HT-29 (cell line): ENCODE measurements around the gene TERT. TPM values are rescaled to one million over a fixed set of nuclear protein-coding genes. Genes with fewer than 3 reads are reported as not detected.

ENCODE experiments used
- DNase-seq: peaks from one replicate; pipeline ENCODE4 v3.0.0-alpha.2; 2015; ENCODE audit warnings: low spot score
- total RNA-seq: library from RNA; depleted of rRNA; stranded (reverse); fragments of >200 nt; shearing (Covaris generic); gene quantifications from 2 replicates; pipeline ENCODE4 v1.2.3, GENCODE V29; 2014

Gene TERT
- total RNA-seq, 1 experiment from 2014 or later, result 4.9 TPM

DNA sequence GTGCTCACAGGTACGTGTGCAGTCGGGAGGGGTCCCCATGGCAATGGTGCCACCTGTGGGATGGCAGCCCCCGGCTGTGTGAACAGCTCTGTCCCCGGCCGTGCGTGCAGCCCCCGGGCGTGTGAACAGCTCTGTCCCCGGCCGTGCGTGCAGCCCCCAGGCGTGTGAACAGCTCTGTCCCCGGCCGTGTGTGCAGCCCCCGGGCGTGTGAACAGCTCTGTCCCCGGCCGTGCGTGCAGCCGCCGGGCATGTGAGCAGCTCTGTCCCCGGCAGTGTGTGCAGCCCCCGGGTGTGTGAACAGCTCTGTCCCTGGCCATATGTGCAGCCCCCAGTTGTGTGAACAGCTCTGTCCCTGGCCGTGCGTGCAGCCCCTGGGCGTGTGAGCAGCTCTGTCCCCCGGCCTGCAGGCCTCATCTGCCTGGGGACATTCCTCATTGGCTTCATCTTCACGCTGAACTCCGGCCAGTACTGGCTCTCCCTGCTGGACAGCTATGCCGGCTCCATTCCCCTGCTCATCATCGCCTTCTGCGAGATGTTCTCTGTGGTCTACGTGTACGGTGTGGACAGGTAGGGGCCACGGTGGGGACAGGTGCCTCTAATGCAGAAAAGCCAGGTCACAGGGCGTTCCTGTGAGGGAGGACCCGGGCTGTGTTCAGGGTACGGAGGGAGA is 75.6 kb downstream of the TERT start:
- no peak for DNase-seq

DNA sequence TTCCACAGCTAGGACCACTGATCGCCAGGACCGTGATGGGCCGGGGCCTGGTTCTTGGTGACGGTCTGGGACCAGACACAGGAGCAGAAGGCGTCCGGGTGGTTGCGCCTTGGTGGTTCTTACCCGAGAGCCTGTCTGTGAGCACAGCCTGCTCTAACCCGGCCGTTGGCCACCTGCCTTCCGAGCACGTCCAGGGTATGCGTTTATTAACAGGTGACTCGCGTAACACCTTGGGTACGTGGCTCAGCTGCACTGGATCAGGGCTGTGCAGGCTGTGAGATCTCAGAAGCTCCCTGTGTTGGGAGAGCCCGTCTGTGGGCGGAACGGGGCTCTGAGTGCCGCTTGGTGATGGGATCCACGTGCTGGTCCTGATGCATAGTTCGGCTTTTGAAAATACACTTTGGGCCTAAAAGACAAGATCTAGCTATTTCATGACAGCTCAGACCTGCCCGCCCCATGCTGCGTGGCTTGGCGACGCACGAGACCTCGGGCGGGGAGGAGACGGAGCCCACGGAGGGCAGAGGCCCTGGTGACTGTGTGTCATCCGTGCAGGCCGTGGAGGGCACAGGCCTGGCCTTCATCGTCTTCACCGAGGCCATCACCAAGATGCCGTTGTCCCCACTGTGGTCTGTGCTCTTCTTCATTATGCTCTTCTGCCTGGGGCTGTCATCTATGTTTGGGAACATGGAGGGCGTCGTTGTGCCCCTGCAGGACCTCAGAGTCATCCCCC is 76.4 kb downstream of the TERT start:
- no peak for DNase-seq

DNA sequence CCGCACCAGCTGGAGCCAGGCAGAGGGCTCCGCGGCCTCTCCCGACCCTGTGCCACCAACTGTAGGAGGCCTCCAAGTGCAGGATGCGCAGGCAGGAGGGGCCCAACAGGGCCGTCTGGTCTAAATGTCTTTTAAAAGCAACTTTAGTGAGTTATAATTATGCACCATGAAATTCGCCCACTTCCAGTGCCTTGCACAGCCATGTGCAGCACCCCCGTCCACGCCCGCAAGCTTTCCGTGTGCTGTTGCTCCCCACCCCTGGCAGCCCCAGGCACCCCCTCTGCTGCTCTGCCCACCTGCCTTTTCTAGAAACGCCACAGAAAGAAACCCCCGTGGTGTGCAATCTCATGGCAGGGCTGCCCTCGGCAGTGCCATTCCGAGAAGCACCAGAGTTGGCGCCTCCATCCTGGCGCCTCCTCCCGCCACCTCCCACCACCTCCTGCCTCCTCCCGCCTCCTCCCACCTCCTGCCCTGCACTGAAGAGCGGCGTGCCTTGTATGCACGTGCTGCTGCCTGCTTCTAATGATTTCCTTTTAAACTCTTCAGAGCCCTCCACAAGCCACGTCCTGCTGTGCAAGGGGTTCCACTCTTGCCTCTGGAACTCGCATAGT is 77.2 kb downstream of the TERT start:
- DNase-seq, result no peak

GRCh38 chr5:1216918-1217295 is 78.0 kb downstream of the TERT start:
- no peak for DNase-seq

DNA sequence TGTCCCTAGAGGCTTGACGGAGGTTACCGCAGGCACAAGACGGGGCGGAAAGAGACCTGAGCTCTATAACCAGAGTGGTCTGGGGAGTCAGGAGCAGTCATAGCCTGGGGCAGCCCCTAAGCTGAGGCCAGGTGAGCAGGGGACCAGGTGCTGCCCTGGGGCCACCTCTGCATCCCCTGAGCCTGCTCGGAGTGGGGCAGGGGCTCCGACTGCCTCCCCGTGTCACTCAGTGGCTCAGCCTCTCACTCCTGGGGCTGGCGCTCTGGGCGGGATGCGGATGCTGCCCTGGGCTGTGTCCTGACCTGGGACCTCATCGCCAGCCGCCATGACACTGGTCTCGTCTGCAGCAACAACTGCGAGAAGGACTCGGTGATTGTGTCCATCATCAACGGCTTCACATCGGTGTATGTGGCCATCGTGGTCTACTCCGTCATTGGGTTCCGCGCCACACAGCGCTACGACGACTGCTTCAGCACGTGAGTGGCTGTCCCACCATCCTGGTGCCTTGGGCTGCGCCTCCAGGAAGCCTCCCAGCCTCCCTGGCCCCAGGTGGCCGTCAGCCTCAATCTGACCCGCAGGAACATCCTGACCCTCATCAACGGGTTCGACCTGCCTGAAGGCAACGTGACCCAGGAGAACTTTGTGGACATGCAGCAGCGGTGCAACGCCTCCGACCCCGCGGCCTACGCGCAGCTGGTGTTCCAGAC is 78.5 kb downstream of the TERT start:
- DNase-seq, result no peak

DNA sequence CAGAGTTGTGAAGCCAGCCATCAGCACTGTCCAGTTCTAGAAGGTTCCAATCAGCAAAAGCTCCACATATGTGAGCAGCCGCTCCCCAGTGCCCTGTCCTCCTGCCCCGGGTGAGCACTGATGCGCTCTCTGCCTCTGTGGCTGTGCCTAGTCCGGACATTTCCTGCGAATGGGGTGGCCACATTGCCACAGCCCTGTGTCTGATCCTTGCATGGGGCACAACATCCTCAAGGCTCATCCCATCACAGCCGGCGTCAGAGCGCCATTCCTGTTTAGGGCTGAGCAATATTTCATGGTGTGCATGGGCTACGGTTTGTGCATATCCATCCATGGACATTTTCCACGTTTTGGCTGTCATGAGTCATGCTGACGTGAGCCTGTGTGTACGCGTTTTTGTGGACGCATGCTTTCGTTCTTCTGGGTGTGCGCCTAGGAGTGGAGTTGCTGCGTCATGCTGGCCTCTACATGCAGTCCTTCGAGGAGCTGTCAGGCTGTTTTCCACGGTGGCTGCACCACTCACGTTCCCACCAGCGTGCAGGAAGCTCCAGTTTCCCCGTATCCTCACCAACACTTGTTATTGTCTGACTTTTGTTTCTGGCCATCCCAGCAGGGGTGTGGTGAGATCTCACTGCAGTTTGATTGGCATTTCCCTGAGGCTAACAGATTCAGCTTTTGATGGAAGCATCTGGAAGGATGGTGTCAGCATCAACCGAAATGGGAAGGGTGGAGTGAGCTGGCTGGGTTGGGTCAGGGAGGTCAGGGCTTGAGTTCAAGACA is 79.4 kb downstream of the TERT start:
- DNase-seq, result no peak

DNA sequence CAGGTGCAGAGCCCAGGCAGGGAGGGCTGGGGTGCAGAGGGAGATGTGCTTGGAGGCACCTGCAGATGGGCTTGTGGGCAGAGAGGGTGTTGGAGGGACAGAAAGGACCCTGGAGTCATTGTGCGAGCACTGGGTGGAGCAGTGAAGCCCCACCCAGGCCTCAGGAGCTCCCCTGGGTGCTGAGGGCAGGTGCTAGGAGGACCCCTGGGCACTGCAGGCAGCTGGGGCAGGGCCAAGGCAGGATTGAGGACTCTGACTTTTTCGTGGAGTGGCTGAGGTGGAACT is 80.0 kb downstream of the TERT start:
- no peak for DNase-seq

DNA sequence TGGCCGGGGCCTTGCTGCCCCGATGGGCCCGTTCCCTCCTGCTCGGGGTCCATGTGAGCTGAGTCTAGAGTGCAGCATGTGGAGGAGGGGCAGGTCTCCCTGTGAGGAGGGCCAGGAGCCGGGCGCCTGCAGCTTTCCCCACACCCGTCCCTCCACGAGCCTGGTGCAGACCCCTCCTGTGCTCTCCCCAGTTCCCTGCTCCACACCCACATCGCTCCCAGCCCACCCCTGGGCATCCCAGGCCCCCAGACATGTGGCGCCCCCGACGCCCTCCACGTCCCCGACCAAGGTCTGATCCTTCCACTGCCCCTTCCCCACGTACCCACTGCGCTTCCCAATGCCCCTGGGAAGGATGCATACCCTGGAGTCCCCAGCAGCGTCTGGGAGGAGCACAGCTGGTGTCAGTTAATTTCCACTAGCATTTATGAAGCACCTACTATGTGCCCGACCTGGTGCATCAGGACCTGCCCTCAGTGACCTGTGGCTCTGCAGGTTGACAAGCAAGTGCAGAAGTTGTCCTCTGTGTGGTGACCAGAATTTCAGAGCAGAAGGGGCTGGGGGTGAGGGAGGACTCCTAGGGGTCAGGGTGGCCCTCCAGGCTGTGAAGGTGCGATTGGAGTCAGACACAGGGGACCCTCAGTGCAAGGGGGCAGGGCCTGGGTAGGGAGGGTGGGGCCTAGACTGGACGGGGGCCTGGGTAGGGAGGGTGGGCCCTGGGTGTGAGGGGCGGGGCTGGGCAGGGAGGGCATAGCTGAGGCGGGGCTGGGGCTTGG is 80.5 kb downstream of the TERT start:
- no peak for DNase-seq

GRCh38 chr5:1213508-1214162 is 81.2 kb downstream of the TERT start:
- no peak for DNase-seq

DNA sequence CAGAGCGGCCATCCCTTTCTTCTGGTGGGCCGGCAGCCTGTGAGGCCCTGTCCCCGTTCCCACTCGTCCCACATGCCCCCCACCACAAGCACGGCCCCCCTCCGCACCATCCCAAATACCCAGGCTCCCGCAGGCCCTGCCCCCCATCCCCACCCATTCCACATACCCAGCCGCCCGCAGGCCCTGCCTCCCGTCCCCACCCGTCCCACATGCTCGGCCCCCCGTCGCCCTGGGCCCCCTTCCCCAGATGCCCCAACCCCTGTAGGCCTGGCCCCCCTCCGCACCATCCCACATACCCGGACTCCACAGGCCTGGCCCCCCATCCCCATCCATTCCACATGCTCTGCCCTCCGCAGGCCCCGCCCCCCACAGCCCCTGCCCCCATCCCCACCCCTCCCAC is 82.0 kb downstream of the TERT start:
- DNase-seq, result no peak

DNA sequence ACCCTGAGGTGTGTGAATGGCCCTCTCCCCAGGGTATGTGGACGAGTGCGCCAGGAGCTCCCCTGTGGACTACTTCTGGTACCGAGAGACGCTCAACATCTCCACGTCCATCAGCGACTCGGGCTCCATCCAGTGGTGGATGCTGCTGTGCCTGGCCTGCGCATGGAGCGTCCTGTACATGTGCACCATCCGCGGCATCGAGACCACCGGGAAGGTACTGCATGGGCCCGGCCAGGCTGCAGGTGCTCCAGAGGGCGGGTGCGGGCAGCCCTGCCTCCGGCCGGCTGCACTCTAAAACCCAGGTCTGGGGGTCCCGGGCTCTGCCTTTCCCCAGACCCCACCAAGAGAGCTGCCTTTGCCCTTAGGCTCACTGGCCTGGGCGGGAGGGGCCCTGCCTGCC is 82.6 kb downstream of the TERT start:
- no peak for DNase-seq

- no peak for DNase-seq
Observed at GRCh38 chr5:1211701-1212100, 83.2 kb downstream of the TERT start.

GRCh38 chr5:1210832-1211251 is 84.0 kb downstream of the TERT start:
- no peak for DNase-seq

DNA sequence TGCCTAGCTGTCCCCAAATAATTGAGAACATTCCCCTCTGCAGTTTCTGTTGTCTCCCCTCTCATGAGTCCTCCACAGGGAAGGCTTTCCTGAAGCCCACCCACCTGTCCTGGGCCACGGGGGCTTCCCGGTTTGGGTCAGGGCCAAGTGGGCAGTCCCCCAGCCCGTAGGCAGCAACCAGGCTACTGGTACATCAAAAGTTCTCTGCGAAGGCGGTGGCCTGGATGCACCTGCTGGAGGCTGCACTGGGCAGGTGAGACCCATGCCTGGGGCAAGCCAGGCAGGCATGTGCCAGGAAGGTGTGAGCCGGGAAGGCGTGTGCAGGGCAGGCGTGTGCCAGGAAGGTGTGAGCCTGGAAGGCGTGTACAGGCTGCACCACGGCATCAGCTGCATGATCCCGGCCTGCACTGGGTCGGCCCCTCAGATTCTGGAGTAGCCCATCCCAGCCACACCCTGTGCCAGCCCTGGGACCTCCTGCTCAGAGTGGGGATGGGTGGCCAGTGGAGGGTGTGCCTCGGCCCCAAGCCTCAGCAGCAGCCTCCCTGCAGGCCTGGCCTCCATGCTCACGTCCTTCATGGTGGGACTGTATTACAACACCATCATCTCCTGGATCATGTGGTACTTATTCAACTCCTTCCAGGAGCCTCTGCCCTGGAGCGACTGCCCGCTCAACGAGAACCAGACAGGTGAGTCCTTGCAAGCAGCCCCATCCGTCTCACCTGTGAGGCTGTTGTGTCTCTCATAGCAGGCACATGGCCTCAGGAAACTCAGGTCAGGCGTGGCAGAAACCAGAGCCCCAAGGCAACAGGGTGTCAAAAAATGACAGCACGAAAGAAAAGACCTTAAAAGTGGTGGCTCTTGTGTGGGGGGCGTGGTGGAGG is 84.7 kb downstream of the TERT start:
- no peak for DNase-seq

- no peak for DNase-seq
Observed at GRCh38 chr5:1209489-1209852, 85.4 kb downstream of the TERT start.

- peak; percentile 79 for DNase-seq
Observed at GRCh38 chr5:1208743-1209488, 86.0 kb downstream of the TERT start.

DNA sequence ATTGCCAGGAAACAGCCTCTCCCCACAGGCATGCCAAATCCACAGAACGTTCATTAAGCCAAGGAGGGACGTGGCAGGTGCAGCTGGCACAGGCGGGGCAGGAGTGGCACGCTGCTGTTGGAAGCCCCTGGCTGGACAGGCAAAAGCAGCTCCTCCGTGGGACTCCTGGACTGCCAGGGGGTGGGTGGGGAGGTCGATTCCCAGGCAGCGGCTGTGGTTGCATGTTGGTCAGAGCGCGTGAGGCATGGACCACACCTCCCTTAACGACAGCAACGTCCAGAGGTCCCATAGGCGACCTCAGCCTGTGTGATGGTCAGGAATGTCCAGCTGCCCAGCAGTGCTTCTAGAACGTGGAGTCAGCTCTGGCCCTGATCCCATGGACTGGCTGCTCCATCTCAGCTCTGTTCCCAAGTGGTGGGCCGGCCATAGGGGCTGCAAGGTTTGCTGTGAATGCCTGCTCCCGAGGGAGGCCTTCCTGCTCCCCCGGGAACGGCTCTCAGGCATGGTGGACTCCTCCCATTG is 86.6 kb downstream of the TERT start:
- DNase-seq, result no peak

GRCh38 chr5:1207555-1207954 is 87.3 kb downstream of the TERT start:
- no peak for DNase-seq
